Measurements from ENCODE around the gene CD33. TPM values are rescaled to one million over a fixed set of nuclear protein-coding genes. Genes with fewer than 3 reads are reported as not detected.

CD33 gene
- total RNA-seq, 2 experiments from 2014 or later = not detected

GRCh38 chr19:51242881-51243630 lies 18.2 kb downstream of the CD33 start:
- no TSS peak for BruUV-seq (replicated peaks)
- ChIA-PET POLR2A (no interaction called here), CTCF (ENCODE audit: unreplicated experiment) (no interaction called here)
- Histone ChIP-seq H3K36me3 (ENCODE audit: insufficient read depth, low read length) (no peaks in the 10 kb centered on the region), H3K9me2 (ENCODE audit: insufficient read depth, low read length) (no peaks in the 10 kb centered on the region), H3K4me2 (ENCODE audit: low read length) (no peak overlapping the region), H3K9me3 (ENCODE audit: low read length) (no peaks in the 10 kb centered on the region), H3K27ac (ENCODE audit: low read depth, low read length, poor library complexity, severe bottlenecking) (no peak overlapping the region), H3K4me3 (ENCODE audit: low read depth, low read length, poor library complexity, severe bottlenecking) (no peak overlapping the region), H3K4me1 (ENCODE audit: insufficient read depth, low read length, poor library complexity, severe bottlenecking) (no peaks in the 10 kb centered on the region), H3K79me2 (ENCODE audit: insufficient read depth, low read depth, low read length) (no peaks in the 10 kb centered on the region), H2AFZ (ENCODE audit: low read length) (no peak overlapping the region), H4K20me1 (ENCODE audit: insufficient read depth, low read length) (no peaks in the 10 kb centered on the region)
- TF ChIP-seq CTCF (conservative IDR thresholded peaks at IDR 0.05; ENCODE audit: low read length) (no peak), EZH2phosphoT487 (IDR thresholded peaks at IDR 0.05; ENCODE audit: borderline replicate concordance, low read depth, low read length) (no peak)
- intact Hi-C loops (cut with micrococcal nuclease; ENCODE audit: unreplicated experiment) = no loop called here
- no peak for DNase-seq (ENCODE audit: low spot score)

- Histone ChIP-seq H3K9me2 (ENCODE audit: insufficient read depth, low read length) (no peaks in the 10 kb centered on the region), H3K4me3 (ENCODE audit: low read depth, low read length, poor library complexity, severe bottlenecking) (no peak overlapping the region), H3K4me1 (ENCODE audit: insufficient read depth, low read length, poor library complexity, severe bottlenecking) (no peaks in the 10 kb centered on the region), H3K9me3 (ENCODE audit: low read length) (no peaks in the 10 kb centered on the region), H3K36me3 (ENCODE audit: insufficient read depth, low read length) (no peaks in the 10 kb centered on the region), H3K4me2 (ENCODE audit: low read length) (no peak overlapping the region), H3K79me2 (ENCODE audit: insufficient read depth, low read depth, low read length) (no peaks in the 10 kb centered on the region), H2AFZ (ENCODE audit: low read length) (no peak overlapping the region), H4K20me1 (ENCODE audit: insufficient read depth, low read length) (no peaks in the 10 kb centered on the region), H3K27ac (ENCODE audit: low read depth, low read length, poor library complexity, severe bottlenecking) (no peak overlapping the region)
- TF ChIP-seq EZH2phosphoT487 (IDR thresholded peaks at IDR 0.05; ENCODE audit: borderline replicate concordance, low read depth, low read length) (no peak), CTCF (conservative IDR thresholded peaks at IDR 0.05; ENCODE audit: low read length) (no peak)
- BruUV-seq (replicated peaks) = no TSS peak
- CTCF ChIA-PET (ENCODE audit: unreplicated experiment) = no interaction called here
- POLR2A ChIA-PET = interaction anchor here (0.6 kb wide), 1 partner anchor 63 kb away, joined by 3 read pairs; no protein-coding TSS in a partner anchor
- intact Hi-C loops (cut with micrococcal nuclease; ENCODE audit: unreplicated experiment) = no loop called here
- no peak for DNase-seq (ENCODE audit: low spot score)
These were observed 21.3 kb downstream of the CD33 start for GRCh38 chr19:51246164-51246552.

GRCh38 chr19:51247972-51248590 lies 23.2 kb downstream of the CD33 start:
- Histone ChIP-seq H3K36me3 (ENCODE audit: insufficient read depth, low read length) (no peaks in the 10 kb centered on the region), H3K4me2 (ENCODE audit: low read length) (no peak overlapping the region), H3K9me3 (ENCODE audit: low read length) (no peaks in the 10 kb centered on the region), H3K4me3 (ENCODE audit: low read depth, low read length, poor library complexity, severe bottlenecking) (no peak overlapping the region), H3K79me2 (ENCODE audit: insufficient read depth, low read depth, low read length) (no peaks in the 10 kb centered on the region), H3K9me2 (ENCODE audit: insufficient read depth, low read length) (no peaks in the 10 kb centered on the region), H4K20me1 (ENCODE audit: insufficient read depth, low read length) (no peaks in the 10 kb centered on the region), H3K4me1 (ENCODE audit: insufficient read depth, low read length, poor library complexity, severe bottlenecking) (no peaks in the 10 kb centered on the region), H2AFZ (ENCODE audit: low read length) (no peak overlapping the region), H3K27ac (ENCODE audit: low read depth, low read length, poor library complexity, severe bottlenecking) (no peak overlapping the region)
- no TSS peak for BruUV-seq (replicated peaks)
- ChIA-PET POLR2A (no interaction called here), CTCF (ENCODE audit: unreplicated experiment) (no interaction called here)
- no peak for TF ChIP-seq EZH2phosphoT487 (IDR thresholded peaks at IDR 0.05; ENCODE audit: borderline replicate concordance, low read depth, low read length)
- no peak for TF ChIP-seq CTCF (conservative IDR thresholded peaks at IDR 0.05; ENCODE audit: low read length)
- intact Hi-C loops (cut with micrococcal nuclease; ENCODE audit: unreplicated experiment) = no loop called here
- DNase-seq (ENCODE audit: low spot score) = no peak

All from OCI-LY7 (cell line).